ENCODE measurements around the gene MGAT4C.

GRCh38 chr12:86148612-86149011 lies 107.6 kb downstream of the MGAT4C start:
- TF ChIP-seq EZH2phosphoT487 (IDR thresholded peaks at IDR 0.05; ENCODE audit: borderline replicate concordance, low read length): no peak
- TF ChIP-seq, protein P1, sequence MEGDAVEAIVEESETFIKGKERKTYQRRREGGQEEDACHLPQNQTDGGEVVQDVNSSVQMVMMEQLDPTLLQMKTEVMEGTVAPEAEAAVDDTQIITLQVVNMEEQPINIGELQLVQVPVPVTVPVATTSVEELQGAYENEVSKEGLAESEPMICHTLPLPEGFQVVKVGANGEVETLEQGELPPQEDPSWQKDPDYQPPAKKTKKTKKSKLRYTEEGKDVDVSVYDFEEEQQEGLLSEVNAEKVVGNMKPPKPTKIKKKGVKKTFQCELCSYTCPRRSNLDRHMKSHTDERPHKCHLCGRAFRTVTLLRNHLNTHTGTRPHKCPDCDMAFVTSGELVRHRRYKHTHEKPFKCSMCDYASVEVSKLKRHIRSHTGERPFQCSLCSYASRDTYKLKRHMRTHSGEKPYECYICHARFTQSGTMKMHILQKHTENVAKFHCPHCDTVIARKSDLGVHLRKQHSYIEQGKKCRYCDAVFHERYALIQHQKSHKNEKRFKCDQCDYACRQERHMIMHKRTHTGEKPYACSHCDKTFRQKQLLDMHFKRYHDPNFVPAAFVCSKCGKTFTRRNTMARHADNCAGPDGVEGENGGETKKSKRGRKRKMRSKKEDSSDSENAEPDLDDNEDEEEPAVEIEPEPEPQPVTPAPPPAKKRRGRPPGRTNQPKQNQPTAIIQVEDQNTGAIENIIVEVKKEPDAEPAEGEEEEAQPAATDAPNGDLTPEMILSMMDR (conservative IDR thresholded peaks at IDR 0.05; ENCODE audit: low read depth, low read length): no peak

All from PC-3 (cell line).